WERI-Rb-1 (cell line): ENCODE measurements around the gene STK32C.

Experiments used
- DNase-seq: peaks from one replicate; pipeline ENCODE4 v3.0.0-alpha.2; 2020
- H3K27ac ChIP-seq: fragments of 250-450 bp; sonication (Bioruptor Pico); 2 replicates; pipeline ENCODE4 v1.5.1; 2020; ENCODE audit warnings: mild to moderate bottlenecking, moderate library complexity
- H3K27me3 ChIP-seq: fragments of 250-450 bp; sonication (Bioruptor Pico); 2 replicates; pipeline ENCODE4 v1.5.1; 2021; ENCODE audit warnings: mild to moderate bottlenecking, low read depth, moderate library complexity; ENCODE audit not compliant: insufficient read depth, severe bottlenecking
- H3K36me3 ChIP-seq: fragments of 250-450 bp; sonication (Bioruptor Pico); 2 replicates; pipeline ENCODE4 v1.5.1; 2020; ENCODE audit warnings: mild to moderate bottlenecking, moderate library complexity
- H3K4me3 ChIP-seq: 2 replicates; pipeline ENCODE4 v1.5.1; 2011; ENCODE audit warnings: low read depth, mild to moderate bottlenecking, control low read depth, low read length
- H3K9me3 ChIP-seq: fragments of 250-450 bp; sonication (Bioruptor Pico); 2 replicates; pipeline ENCODE4 v1.5.1; 2021; ENCODE audit warnings: mild to moderate bottlenecking, moderate library complexity; ENCODE audit not compliant: severe bottlenecking
- CTCF ChIP-seq: IDR thresholded peaks from 2 replicates; pipeline ENCODE4 v1.5.1; 2011; ENCODE audit warnings: low read depth, mild to moderate bottlenecking, control low read depth, inconsistent platforms, low read length

STK32C gene

GRCh38 chr10:132167041-132167674 is 140.6 kb downstream of the STK32C start:
- H3K4me3 ChIP-seq: no peak overlapping the region
- H3K9me3 ChIP-seq: no peaks in the 10 kb centered on the region
- TF ChIP-seq CTCF: no peak
- H3K27ac ChIP-seq: no peak overlapping the region
- no peak for DNase-seq
- H3K27me3 ChIP-seq: no peaks in the 10 kb centered on the region
- no peaks in the 10 kb centered on the region for H3K36me3 ChIP-seq

GRCh38 chr10:132166216-132166950 is 141.4 kb downstream of the STK32C start:
- TF ChIP-seq CTCF: no peak
- Histone ChIP-seq H3K27ac (no peak overlapping the region), H3K4me3 (no peak overlapping the region), H3K27me3 (no peaks in the 10 kb centered on the region), H3K9me3 (no peaks in the 10 kb centered on the region), H3K36me3 (no peaks in the 10 kb centered on the region)
- DNase-seq: no peak

GRCh38 chr10:132165416-132165980 is 142.3 kb downstream of the STK32C start:
- H3K4me3 ChIP-seq: no peak overlapping the region
- H3K9me3 ChIP-seq: no peaks in the 10 kb centered on the region
- no peak for TF ChIP-seq CTCF
- no peaks in the 10 kb centered on the region for H3K36me3 ChIP-seq
- H3K27me3 ChIP-seq: no peaks in the 10 kb centered on the region
- H3K27ac ChIP-seq: no peak overlapping the region
- no peak for DNase-seq

GRCh38 chr10:132164761-132165278 is 142.9 kb downstream of the STK32C start:
- peak; percentile 70 for DNase-seq
- TF ChIP-seq CTCF: no peak
- no peaks in the 10 kb centered on the region for H3K36me3 ChIP-seq
- no peaks in the 10 kb centered on the region for H3K27me3 ChIP-seq
- H3K9me3 ChIP-seq: no peaks in the 10 kb centered on the region
- H3K27ac ChIP-seq: no peak overlapping the region
- no peak overlapping the region for H3K4me3 ChIP-seq

GRCh38 chr10:132163826-132164515 is 143.8 kb downstream of the STK32C start:
- DNase-seq: no peak
- no peaks in the 10 kb centered on the region for H3K9me3 ChIP-seq
- H3K36me3 ChIP-seq: no peaks in the 10 kb centered on the region
- no peaks in the 10 kb centered on the region for H3K27me3 ChIP-seq
- no peak overlapping the region for H3K27ac ChIP-seq
- no peak for TF ChIP-seq CTCF
- no peak overlapping the region for H3K4me3 ChIP-seq
